Activated gamma-delta T cell treated with Interleukin-2 at 50 U/mL for 16 hours (primary cell): Measurements from ENCODE around the gene PRSS33.
A peak's percentile ranks its signal among the peaks of the same experiment; 100 is the strongest.

Experiments
- DNase-seq: peaks from one replicate; pipeline ENCODE4 v3.0.0-alpha.2; 2020

Gene PRSS33

GRCh38 chr16:2776500-2777139 lies 10.7 kb downstream of the PRSS33 start:
- peak; percentile 27 for DNase-seq

DNA sequence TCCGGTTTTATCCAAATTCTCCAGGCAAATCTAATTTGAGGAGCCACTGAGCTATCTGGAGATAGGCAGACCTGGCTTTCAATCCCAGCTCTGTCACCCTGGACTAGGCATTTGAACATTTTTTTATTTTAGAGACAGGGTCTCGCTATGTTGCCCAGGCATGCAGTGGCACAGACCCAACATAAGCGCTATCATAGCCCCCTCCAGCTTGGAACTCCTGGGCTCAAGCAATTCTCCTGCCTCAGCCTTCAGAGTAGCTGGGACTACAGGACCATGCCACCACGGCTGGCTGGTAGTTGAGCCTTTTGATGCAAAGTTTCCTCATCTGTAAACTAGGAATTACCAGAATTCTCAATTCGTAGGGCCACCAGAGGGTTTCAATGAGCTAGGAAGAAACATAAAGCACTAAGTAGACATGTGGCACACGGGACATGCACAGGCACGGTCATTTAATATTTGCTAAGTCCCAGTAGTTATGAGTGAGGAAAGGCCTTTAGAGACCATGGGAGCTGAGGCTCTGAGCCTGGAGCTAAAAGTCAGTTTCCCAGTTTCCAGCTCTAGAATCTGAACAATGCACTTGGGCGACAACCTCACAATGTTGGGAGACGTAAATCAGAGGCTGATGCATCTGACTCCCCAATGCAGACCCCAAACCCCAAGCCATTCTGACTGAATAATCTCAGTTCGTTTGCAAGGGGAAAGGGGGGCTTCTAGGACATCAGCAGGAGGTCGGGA lies 11.4 kb downstream of the PRSS33 start:
- DNase-seq = no peak

- DNase-seq = no peak
Measured at GRCh38 chr16:2775131-2775716, 12.1 kb downstream of the PRSS33 start.

- DNase-seq = no peak
Measured at GRCh38 chr16:2774161-2774891, 13.0 kb downstream of the PRSS33 start.

DNA sequence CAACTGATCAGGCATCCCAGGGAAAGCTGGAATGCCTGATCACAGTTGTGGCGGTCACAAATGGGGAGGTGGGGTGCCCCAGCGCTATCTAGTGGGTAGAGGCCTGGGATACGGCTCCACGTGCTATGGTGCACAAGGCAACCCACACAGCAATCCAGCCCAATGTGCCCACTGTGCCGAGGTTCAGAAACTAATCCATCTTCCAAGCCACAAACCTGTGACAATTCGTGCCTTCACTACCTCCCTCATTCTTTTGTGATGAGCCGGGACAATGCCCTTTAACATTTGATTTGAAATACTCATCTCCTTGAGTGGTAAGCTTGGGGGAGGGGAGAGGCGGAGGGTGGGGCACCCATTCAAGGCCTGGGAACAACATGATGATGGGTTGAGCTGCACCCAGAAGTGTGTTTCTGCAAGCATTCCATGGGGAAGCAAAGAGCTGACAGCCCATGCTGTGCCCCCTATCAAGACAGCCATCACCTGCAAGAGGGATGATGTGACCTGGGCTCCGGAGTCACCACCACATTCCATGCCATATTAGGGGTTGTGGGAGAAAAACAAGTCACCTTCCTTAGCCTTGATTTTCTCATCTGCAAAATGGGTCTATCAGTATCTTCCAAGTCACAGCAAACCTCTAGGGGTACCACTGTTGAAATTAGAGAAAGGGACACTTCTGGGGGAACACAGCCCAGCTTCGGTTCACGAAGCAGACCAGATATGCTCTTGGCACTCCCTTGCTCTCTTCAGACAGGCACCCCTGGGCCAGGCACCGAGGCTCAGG lies 14.0 kb downstream of the PRSS33 start:
- DNase-seq = no peak

- no peak for DNase-seq
Measured at GRCh38 chr16:2771496-2772402, 15.6 kb downstream of the PRSS33 start.

DNA sequence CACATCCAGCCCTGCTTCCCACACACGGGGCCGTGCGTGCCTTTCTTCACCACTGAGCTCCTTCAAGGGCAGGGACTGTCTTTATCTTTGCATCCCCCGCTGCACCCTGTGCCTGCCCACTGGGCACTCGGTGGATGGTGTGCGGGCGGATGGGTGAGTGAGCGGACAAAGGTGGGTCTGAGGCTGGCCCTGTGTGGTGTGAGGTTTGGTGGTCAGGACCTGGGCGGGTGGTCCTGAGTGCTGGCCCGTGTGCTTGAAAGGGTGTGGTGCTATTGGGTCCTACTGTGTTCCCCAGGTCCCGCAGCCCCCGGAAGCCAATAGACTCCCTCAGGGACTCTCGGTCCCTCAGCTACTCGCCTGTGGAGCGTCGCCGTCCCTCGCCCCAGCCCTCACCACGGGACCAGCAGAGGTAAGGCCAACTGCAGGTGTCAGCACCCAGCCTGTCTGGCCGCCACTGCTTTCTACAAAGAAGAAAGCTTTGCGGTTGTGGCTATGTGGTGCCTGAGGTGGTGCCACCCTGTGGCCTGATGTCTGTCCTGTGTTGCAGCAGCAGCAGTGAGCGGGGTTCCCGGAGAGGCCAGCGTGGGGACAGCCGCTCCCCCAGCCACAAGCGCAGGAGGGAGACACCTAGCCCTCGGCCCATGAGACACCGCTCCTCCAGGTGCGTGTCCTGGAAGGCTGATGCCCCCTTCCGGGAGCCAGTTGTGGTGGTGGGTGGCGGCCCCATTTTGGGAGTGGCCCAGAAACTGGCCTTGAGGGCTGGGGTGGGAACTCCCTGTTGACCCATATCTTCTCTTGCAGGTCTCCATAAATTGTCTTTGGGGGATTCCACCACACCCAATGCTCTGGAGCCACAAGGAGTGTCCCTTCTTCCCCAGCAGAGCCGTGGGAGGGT lies 17.1 kb downstream of the PRSS33 start:
- no peak for DNase-seq

DNA sequence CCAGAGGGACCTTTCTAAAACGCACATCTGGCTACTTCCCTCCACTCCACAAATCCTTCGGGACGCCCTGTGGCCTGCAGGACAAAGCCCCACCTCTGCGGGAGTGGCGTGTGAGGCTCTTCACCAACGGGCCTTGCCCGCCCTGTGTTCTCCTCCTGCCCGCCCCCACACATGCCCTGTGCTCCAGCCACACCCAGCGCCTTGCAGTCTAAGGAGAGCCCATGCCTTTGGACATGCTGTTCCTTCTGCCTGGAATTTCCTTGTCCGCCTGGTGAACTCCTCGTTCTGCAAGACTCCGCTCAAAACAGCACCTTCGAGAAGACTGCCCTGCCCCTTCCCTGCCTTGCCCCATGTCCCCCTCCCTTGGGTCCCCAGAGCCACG lies 17.7 kb downstream of the PRSS33 start:
- no peak for DNase-seq

DNA sequence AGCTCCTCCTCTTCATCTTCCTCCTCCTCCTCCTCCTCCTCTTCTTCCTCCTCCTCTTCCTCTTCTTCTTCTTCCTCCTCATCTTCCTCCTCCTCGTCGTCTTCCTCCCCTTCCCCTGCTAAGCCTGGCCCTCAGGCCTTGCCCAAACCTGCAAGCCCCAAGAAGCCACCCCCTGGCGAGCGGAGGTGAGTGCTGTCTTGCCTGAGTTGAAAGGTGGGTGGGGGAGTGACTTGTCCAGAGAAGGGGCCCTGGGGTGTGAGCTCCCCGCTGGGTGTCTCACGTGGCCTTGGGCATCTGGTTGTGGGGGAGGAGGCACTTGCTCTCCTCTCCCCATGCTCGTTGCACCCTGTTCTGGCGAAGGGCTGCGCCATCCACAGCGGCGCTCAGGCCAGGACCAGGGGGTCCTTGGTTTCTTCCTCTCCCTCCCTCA lies 18.2 kb downstream of the PRSS33 start:
- DNase-seq = no peak

GRCh38 chr16:2768403-2769089 lies 18.8 kb downstream of the PRSS33 start:
- no peak for DNase-seq

- DNase-seq = no peak
Measured at GRCh38 chr16:2767891-2768290, 19.5 kb downstream of the PRSS33 start.

- DNase-seq = no peak
Measured at GRCh38 chr16:2767140-2767731, 20.1 kb downstream of the PRSS33 start.

- DNase-seq = no peak
Measured at GRCh38 chr16:2766430-2767139, 20.8 kb downstream of the PRSS33 start.

DNA sequence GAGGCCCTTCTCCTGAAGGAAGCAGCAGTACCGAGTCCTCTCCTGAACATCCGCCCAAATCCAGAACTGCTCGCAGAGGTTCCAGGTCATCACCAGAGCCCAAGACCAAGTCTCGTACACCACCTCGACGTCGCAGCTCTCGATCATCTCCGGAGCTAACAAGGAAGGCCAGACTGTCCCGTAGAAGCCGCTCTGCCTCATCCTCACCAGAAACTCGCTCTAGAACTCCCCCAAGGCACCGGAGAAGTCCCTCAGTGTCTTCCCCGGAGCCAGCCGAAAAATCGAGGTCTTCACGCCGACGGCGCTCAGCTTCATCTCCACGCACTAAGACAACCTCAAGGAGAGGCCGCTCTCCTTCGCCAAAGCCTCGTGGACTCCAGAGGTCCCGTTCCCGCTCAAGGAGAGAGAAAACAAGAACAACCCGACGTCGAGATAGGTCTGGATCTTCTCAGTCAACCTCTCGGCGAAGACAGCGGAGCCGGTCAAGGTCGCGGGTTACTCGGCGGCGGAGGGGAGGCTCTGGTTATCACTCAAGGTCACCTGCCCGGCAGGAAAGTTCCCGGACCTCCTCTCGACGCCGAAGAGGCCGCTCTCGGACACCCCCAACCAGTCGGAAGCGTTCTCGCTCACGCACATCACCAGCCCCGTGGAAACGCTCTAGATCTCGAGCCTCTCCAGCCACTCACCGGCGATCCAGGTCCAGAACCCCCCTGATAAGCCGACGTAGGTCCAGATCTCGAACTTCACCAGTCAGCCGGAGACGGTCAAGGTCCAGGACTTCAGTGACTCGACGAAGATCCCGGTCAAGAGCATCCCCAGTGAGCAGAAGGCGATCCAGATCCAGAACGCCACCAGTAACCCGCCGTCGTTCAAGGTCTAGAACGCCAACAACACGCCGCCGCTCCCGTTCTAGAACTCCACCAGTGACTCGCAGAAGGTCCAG lies 21.6 kb downstream of the PRSS33 start:
- DNase-seq = no peak

GRCh38 chr16:2764718-2765117 lies 22.6 kb downstream of the PRSS33 start:
- no peak for DNase-seq

- no peak for DNase-seq
Measured at GRCh38 chr16:2763173-2763572, 24.2 kb downstream of the PRSS33 start.

DNA sequence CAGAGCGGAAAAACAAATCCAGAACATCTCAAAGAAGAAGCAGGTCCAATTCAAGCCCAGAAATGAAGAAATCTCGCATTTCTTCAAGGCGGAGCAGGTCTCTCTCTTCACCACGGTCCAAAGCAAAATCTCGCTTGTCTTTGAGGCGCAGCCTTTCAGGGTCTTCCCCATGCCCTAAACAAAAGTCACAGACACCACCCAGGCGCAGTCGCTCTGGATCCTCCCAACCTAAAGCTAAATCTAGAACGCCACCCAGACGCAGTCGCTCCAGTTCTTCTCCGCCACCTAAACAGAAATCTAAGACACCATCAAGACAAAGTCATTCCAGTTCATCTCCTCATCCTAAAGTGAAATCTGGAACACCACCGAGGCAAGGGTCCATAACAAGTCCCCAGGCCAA lies 24.6 kb downstream of the PRSS33 start:
- no peak for DNase-seq
